GM18868 (cell line): ENCODE data around the gene SLC2A6.

Experiments used
- ATAC-seq: cut with Tn5 transposase; IDR thresholded peaks from one replicate; pipeline ENCODE4 v1.9.1; 2021; ENCODE audit warnings: mild to moderate bottlenecking, moderate library complexity; ENCODE audit not compliant: unreplicated experiment

SLC2A6 gene

DNA sequence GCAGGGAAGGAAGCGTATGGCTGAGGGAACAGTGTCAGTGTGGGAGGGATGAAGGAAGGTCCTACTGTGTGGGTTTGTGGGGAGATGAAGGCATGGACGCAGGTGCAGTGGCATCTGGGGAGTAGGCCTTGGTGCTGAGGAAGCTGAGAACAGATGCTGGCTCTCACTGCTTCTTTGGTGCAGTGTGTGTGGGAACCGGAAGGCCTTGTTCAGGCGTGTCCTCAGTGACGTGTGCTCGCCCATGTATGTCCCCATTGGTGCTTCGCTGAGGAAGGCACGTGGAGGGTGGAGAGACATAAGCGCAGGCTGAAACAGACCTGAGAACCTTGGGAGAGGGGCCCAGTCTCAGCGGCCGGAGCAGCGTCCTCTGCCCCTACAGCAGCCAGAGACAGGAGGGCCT, 38.0 kb downstream of the SLC2A6 start:
- ATAC-seq, result peak; percentile 70

DNA sequence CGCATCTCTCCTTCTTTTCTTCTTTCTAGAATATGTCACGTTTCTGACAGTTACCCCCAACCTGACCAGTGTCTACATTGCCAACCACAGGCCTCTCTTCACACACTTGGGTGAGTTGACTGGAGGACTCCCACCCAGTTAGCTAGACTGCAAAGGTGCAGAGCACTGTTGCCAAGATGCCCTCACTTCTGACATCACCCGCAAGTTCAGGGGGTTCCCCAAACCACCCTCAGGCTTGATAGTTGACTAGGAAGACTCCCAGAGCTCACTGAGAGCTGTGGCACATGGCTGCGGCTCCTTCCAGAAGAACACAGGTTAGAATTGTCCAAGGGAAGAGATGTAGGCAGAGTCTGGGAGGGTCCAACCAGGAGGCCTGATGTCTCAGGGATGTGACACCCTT, 39.6 kb downstream of the SLC2A6 start:
- ATAC-seq, result no peak

DNA sequence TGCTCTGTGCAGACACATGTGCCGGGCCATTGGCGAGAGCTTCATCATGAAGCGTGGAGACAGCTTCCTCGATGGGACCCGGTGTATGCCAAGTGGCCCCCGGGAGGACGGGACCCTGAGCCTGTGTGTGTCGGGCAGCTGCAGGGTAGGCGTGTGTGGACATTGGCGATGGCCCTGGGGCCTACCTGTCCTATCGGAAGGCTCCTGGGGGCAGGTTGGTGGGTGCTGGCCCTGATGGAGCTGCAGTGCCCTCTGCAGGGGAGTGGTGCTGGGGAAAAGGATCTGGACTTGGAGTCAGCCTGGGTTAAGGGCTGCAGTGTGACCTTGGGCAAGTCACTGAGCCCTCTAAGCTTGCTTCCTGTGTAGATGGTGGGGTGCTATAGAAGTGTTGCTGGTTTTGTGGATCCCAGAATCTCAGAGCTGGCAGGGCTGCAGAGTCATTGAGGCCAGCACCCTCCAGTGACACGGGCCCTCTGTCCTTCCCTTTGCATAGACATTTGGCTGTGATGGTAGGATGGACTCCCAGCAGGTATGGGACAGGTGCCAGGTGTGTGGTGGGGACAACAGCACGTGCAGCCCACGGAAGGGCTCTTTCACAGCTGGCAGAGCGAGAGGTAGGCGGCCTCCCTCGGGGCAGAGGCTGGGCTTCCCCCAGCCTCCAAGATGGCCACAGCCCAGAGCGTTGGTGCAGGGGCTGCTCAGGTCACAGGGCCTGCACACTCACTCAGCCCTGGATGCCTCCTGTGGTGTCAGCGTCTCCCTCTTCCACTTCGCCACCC, 41.0 kb downstream of the SLC2A6 start:
- ATAC-seq, result no peak

DNA sequence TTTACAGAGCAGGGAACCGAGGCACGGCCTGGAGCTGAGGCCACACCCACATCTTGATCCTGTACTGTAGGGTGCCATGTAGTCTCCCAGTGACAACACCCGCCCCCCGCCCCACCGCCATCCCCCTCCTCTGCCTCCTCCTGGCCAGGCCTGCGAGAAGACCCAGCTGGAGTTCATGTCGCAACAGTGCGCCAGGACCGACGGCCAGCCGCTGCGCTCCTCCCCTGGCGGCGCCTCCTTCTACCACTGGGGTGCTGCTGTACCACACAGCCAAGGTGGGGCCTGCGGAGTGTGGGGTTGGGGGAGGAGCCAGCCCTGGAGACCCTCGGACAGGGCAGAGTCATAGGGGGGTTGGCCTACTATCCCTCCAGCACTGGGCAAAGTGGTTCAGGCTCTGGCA, 42.2 kb downstream of the SLC2A6 start:
- ATAC-seq, result no peak

DNA sequence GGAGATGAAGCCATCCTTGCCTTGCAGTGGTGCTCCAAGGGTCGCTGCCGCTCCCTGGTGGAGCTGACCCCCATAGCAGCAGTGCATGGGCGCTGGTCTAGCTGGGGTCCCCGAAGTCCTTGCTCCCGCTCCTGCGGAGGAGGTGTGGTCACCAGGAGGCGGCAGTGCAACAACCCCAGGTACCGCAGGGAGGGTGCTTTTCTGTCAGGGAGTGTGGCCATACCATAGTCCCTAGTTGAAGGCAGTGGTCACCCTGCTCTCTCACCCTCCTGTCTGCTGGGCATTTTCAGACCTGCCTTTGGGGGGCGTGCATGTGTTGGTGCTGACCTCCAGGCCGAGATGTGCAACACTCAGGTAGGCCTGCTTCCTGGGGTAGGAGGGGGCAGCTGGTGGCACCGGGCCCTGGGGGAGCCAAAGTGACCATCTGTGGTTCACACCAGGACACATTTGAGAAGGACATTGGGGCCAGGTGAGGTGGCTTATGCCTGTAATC, 45.5 kb downstream of the SLC2A6 start:
- no peak for ATAC-seq

DNA sequence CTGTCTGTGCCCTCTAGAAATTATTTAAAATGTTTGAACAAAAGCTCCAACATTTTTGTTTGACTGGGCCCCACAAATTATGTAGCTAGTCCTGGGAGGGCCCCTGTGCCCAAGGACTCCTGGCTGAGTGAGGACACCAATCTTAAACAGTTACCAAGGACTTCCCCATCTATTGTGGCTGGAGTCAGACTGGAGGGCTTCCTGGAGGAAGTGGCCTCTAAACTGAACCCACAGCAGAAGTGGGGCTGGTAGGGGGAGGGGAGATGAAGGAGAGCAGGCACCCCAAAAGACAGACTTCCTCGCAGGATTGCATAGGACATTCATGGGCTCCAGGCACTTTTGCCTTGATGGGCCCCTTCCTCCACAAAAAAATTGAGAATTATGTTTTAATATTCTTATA, 48.7 kb downstream of the SLC2A6 start:
- no peak for ATAC-seq

DNA sequence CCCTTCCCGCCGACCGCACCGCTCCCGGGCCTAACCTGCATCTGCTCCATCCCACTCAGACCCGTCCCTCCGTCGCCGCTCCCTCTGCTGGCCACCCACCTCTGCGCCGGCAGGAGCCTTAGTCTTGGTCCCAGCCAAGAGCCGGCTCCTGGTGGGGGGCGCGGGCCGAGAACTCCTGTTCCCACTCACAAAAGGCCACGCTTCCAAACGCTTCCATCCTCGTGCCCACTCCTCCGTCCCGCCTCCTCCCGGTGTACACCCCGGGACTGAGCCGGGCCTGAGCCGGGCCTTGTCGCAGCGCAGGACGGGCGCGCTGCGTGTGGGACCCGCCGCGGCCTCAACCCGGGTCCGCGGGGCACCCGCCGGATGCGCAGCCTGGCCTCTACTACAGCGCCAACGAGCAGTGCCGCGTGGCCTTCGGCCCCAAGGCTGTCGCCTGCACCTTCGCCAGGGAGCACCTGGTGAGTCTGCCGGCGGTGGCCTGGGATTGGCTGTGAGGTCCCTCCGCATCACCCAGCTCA, 49.2 kb downstream of the SLC2A6 start:
- no peak for ATAC-seq

DNA sequence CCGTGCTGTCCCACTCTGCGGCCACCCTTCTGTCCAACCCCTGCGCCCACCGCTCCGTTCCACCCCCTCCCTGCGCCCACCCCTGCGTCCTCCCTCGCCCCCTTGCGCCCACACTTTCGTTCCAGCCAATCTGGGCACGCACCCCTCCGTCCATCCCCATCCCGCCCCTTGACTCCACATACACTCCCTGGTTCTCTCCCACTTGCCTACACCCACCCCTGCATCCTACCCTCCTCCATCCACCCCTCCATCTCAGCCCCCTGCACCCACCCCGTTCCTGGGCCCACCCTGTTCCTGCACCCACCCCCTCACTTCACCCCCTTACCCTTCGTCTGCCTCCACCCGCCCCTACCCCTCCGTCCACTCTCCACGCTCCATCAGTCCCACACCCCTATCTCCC, 49.7 kb downstream of the SLC2A6 start:
- ATAC-seq, result no peak

DNA sequence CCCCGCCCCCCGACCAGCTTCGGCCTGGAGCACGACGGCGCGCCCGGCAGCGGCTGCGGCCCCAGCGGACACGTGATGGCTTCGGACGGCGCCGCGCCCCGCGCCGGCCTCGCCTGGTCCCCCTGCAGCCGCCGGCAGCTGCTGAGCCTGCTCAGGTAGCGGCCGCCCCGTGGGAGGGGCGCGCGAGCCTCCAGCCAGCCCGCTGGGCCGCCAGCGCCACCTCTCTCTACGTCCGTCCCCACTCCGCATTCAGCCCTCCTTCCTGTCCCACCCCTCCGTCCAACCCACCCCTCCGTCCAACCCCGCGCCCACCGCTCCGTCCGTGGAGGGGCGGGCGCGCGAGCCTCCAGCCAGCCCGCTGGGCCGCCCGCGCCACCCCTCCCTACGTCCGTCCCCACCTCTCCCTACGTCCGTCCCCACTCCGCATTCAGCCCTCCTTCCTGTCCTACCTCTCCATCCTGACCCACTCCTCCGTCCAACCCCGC, 50.2 kb downstream of the SLC2A6 start:
- no peak for ATAC-seq

DNA sequence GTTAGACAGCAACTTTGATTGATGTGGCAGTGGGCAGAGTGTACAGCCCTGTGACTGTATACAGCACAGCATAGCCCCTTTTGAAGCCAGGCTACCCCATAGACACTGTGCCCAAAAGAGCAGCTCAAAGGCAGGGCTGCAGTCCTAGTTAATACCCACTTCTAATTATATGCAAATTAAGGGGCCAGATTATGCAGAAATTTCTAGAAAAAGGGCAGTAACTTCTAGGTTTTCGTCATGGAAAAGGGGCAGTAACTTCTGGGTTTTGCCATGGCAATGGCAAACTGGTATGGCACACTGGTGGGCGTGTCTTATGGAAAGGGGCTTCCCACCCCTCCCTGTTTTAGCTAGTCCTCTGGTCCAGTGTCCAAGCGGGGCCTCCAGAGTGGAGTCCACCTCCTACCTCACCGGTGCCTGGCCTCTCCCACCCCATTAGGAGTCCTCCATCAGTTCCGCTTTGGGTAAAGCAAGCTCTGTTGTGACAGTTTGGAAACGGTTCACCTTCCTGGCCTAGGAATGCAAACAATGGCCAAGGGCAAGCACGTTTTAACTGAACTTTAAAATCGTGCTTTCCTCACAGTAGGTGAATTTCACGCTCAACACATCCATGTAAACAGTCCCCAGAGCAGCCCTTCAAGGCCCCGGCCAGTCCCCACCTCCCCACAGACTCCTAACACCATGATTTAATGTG, 51.1 kb downstream of the SLC2A6 start:
- ATAC-seq, result no peak

DNA sequence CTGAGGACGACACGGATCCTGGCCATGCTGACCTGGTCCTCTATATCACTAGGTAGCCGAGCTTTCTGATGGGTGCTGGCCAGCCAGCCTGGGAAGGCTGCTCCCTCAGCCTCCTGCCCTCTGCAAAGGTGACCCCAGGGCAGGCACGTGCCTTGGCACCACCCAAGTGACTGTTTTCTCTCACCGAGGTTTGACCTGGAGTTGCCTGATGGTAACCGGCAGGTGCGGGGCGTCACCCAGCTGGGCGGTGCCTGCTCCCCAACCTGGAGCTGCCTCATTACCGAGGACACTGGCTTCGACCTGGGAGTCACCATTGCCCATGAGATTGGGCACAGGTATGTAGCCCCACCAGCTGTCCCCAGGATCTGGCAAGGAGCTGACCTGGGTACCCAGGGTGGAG, 52.9 kb downstream of the SLC2A6 start:
- ATAC-seq, result no peak

DNA sequence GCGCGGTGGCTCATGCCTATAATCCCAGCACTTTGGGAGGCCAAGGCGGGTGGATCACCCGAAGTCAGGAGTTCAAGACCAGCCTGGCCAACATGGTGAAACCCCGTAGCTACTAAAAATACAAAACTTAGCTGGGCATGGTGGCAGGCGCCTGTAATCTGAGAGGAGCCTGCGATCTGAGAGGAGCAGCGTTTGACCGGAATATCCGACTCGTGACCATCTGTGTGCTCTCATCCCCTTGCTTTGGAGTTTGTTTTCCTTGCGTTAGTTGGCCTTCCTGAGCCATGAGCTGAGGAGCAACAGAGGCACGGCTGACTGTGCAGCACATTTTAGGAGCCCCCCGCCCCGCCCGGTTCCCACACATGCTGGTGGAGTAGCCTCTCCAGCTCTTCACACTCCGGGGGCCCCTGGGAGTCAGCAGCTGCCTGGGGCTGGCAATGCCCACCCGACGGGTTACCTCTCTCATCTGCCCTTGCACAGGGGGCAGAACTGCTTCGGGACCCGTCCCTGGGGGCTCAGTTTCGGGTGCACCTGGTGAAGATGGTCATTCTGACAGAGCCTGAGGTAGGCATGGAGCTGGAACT, 53.8 kb downstream of the SLC2A6 start:
- ATAC-seq, result no peak

DNA sequence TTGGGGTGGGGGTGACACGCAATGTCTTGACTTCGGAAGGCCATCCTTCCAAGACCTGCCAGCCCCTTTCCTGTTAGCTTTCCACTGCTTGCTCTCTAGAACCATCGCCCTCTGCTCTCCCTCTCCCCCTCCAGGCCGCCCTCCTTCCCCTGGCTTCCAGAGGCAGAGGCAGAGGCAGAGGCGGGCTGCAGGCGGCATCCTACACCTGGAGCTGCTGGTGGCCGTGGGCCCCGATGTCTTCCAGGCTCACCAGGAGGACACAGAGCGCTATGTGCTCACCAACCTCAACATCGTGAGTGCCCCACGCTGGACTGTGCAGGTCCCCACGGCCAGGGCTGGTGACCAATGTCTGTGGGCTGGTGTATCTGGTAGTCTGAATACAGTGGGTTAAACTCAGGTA, 54.7 kb downstream of the SLC2A6 start:
- ATAC-seq, result no peak

DNA sequence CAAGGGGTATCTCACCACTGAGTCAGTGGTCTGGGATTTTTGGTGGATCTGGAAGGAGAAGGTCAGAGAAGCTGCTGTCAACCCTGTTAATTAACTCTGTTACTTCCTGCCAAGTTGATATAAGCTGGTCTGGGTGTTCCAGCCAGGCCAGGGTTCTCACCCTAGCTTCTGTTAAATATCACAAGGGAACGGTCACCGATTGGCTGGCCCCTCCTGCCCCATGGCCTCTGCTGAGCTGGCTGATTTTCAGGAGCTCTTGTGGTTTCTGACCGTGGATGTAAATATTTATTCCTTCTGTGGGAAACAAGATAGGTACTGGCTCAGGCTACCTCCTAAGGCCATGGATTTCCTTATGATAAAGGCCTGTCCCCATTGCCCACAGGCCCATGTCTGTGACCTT, 55.7 kb downstream of the SLC2A6 start:
- ATAC-seq, result no peak

DNA sequence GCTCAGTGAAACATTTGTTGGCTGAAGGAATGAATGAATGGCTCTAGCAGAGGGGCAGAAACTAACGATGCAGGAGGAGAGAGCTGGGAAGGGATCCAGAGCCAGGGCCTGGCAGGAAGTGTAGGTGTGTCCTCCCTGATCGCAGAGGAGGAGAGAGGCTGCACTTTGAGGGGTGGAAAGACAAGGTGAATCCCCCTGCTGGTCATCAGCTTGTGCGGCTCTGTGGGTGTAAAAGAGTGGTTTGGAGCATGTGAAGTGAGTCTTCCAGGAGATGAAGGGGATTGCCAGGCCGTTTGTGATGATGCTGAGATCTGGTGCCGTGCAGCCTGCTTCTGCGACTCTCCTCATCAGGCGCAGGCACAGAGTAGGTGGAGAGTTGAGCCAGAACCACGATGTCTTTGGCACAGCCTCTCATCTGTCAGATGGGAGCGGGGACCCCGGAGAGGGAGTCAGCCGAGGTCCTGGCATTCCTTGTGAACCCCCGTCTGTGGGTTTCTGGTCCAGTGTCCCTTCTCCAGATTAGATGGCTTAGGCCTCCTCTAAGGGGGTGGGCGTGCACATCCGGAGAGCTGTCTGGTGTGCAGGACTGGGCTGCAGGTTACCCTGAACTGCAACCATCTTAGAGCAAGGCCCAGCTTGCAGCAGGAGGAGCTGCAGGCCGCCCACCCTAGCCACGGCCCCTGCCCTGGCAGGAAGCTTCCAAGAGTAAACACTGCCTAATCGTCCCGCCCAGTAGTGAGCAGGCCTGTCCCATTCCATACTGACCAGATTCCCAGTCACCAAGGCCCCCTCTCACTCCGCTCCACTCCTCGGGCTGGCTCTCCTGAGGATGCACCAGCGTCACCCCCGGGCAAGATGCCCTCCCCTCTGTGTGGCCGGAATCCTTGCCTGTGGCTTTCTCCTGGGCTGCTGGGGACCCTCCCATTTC, 57.0 kb downstream of the SLC2A6 start, which contains the start of gene ADAMTS13:
Gene ADAMTS13, plus strand, starts transcription at position 753 of the 928 bp plus-strand sequence. Its CDS starts 77 bp downstream, at position 830.
- ATAC-seq, result peak; percentile 49
